Trophoblast cell (in vitro differentiated cells and primary cell): ENCODE results near the gene SEC22B.
"Not testable (repeated sequence)": the region's sequence is repeated elsewhere in the genome, so short reads cannot be mapped to it uniquely, and the experiment has no call there.

Experiments
- DNase-seq, 2 donors: peaks; one replicate each; pipeline ENCODE4 v3.0.0-alpha.2; 2016
- H2AFZ ChIP-seq: 2 replicates; pipeline ENCODE4 v1.6.1; 2013; ENCODE audit warnings: low read length, moderate library complexity, mild to moderate bottlenecking; ENCODE audit not compliant: insufficient read depth, poor library complexity
- H2AK5ac ChIP-seq: 2 replicates; pipeline ENCODE4 v1.6.1; 2013; ENCODE audit warnings: mild to moderate bottlenecking, low read length
- H2BK120ac ChIP-seq: 2 replicates; pipeline ENCODE4 v1.6.1; 2013; ENCODE audit warnings: low read length, mild to moderate bottlenecking, moderate library complexity; ENCODE audit not compliant: insufficient read depth, poor library complexity
- H2BK12ac ChIP-seq: 2 replicates; pipeline ENCODE4 v1.6.1; 2013; ENCODE audit warnings: mild to moderate bottlenecking, low read length, moderate library complexity
- H2BK5ac ChIP-seq: 2 replicates; pipeline ENCODE4 v1.6.1; 2013; ENCODE audit warnings: low read length, low read depth, moderate library complexity, mild to moderate bottlenecking; ENCODE audit not compliant: poor library complexity
- H3K14ac ChIP-seq: 2 replicates; pipeline ENCODE4 v1.6.1; 2013; ENCODE audit warnings: mild to moderate bottlenecking, low read length
- H3K18ac ChIP-seq: 2 replicates; pipeline ENCODE4 v1.6.1; 2013; ENCODE audit warnings: mild to moderate bottlenecking, low read length
- H3K23ac ChIP-seq: 2 replicates; pipeline ENCODE4 v1.6.1; 2013; ENCODE audit warnings: low read length
- H3K27ac ChIP-seq: 2 replicates; pipeline ENCODE4 v1.5.1; 2013; ENCODE audit warnings: low read depth, mild to moderate bottlenecking, inconsistent platforms, low read length, moderate library complexity
- H3K27me3 ChIP-seq: 2 replicates; pipeline ENCODE4 v1.6.1; 2013; ENCODE audit warnings: inconsistent platforms, mild to moderate bottlenecking, low read length, moderate library complexity; ENCODE audit not compliant: insufficient read depth
- H3K36me3 ChIP-seq, 2 experiments: 1 replicate in 1 of 2; 2 replicates in 1 of 2; pipeline ENCODE4 v1.6.1; 2013; ENCODE audit warnings: low read length in 2 of 2, mild to moderate bottlenecking in 2 of 2, moderate library complexity in 1 of 2; ENCODE audit not compliant: insufficient read depth in 2 of 2, control insufficient read depth in 1 of 2
- H3K4ac ChIP-seq: 2 replicates; pipeline ENCODE4 v1.6.1; 2013; ENCODE audit warnings: low read depth, mild to moderate bottlenecking, low read length, moderate library complexity
- H3K4me1 ChIP-seq, 2 experiments: 1 replicate in 1 of 2; 2 replicates in 1 of 2; pipeline ENCODE4 v1.6.1; 2013; ENCODE audit warnings: low read length in 2 of 2, mild to moderate bottlenecking in 2 of 2, moderate library complexity in 1 of 2; ENCODE audit not compliant: insufficient read depth in 2 of 2, control insufficient read depth in 1 of 2
- H3K4me2 ChIP-seq: 2 replicates; pipeline ENCODE4 v1.6.1; 2013; ENCODE audit warnings: inconsistent platforms, mild to moderate bottlenecking, low read length, moderate library complexity
- H3K4me3 ChIP-seq: 2 replicates; pipeline ENCODE4 v1.5.1; 2013; ENCODE audit warnings: mild to moderate bottlenecking, low read depth, low read length, inconsistent platforms
- H3K79me1 ChIP-seq: one replicate; pipeline ENCODE4 v1.6.1; 2013; ENCODE audit warnings: low read length
- H3K79me2 ChIP-seq: 2 replicates; pipeline ENCODE4 v1.6.1; 2013; ENCODE audit warnings: low read length, mild to moderate bottlenecking; ENCODE audit not compliant: control insufficient read depth, insufficient read depth, poor library complexity
- H3K9ac ChIP-seq: 2 replicates; pipeline ENCODE4 v1.6.1; 2013; ENCODE audit warnings: mild to moderate bottlenecking, low read length
- H3K9me3 ChIP-seq: 2 replicates; pipeline ENCODE4 v1.6.1; 2013; ENCODE audit warnings: low read depth, mild to moderate bottlenecking, control low read depth, inconsistent platforms, low read length; ENCODE audit not compliant: insufficient read depth
- H4K12ac ChIP-seq: 2 replicates; pipeline ENCODE4 v1.6.1; 2013; ENCODE audit warnings: low read depth, mild to moderate bottlenecking, low read length, moderate library complexity
- H4K8ac ChIP-seq: 2 replicates; pipeline ENCODE4 v1.6.1; 2013; ENCODE audit warnings: low read depth, mild to moderate bottlenecking, low read length, moderate library complexity
- H4K91ac ChIP-seq: one replicate; pipeline ENCODE4 v1.6.1; 2013; ENCODE audit warnings: low read depth, mild to moderate bottlenecking, low read length, moderate library complexity
- WGBS: extraction: QIAGEN DNeasy Blood & Tissue Kit; methylation state at CpG from one replicate; pipeline ENCODE4 v1.1.7; 2013; ENCODE audit warnings: missing lambda C conversion rate; ENCODE audit not compliant: insufficient read length, insufficient coverage; ENCODE audit errors: extremely low coverage; 5-methylcytosine and 5-hydroxymethylcytosine counted together

The SEC22B gene

DNA sequence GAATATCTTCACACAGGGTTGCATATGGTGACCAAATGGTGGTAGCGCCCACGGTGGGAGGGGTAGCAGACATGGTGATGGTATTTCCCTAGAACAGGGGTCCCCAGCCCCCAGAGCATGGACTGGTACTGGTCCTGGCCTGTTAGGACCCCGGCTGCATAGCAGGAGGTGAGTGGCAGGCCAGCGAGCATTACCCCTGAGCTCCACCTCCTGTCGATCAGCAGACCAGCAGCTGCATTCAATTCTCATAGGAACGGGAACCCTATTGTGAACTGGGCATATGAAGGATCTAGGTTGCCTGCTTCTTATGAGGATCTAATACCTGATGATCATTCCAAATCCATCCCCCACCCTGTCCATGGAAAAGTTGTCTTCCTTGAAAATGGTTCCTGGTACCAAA lies 34.4 kb upstream of the SEC22B start:
- H3K36me3 ChIP-seq, H4K8ac ChIP-seq, H4K12ac ChIP-seq, H2BK12ac ChIP-seq, H3K79me2 ChIP-seq, H2BK120ac ChIP-seq, H3K9me3 ChIP-seq, H3K4me3 ChIP-seq, H3K23ac ChIP-seq, H3K18ac ChIP-seq, H4K91ac ChIP-seq, H3K4me2 ChIP-seq, DNase-seq, H3K79me1 ChIP-seq, H3K4ac ChIP-seq, H3K4me1 ChIP-seq, H3K27me3 ChIP-seq, H2AK5ac ChIP-seq, H2BK5ac ChIP-seq, H3K27ac ChIP-seq, H3K14ac ChIP-seq, H2AFZ ChIP-seq, H3K9ac ChIP-seq: not testable (repeated sequence)
- WGBS, result no CpG with 5 or more reads among the region's 6 CpGs

- not testable (repeated sequence) for H3K4ac ChIP-seq
These were observed 20.8 kb upstream of the SEC22B start for GRCh38 chr1:120196863-120197775.

DNA sequence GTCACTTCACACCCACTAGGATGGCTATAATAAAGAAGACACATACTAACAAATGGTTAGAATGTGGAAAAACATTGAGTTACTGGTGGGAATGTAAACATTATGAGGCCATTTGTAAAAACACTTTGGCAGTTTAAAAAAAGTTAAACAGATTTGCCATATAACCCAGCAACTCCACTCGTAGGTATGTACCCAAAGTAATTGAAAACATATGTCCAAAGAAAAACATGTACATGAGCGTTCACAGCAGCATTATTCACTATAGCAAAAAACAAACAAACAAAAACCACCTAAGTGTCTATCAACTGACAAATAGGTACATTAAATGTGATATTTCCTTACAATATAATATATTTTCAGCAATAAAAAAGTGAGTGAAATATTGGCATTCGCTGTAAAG lies 12.3 kb upstream of the SEC22B start:
- H3K4me2 ChIP-seq, H3K4me1 ChIP-seq, H2AFZ ChIP-seq, H3K79me1 ChIP-seq, H3K9ac ChIP-seq, H3K23ac ChIP-seq, H2AK5ac ChIP-seq, H3K36me3 ChIP-seq, DNase-seq, H3K18ac ChIP-seq, H3K27me3 ChIP-seq, H3K4ac ChIP-seq, H3K27ac ChIP-seq, H2BK5ac ChIP-seq, H3K79me2 ChIP-seq, H2BK12ac ChIP-seq, H3K9me3 ChIP-seq, H4K91ac ChIP-seq, H4K8ac ChIP-seq, H3K14ac ChIP-seq, H3K4me3 ChIP-seq, H2BK120ac ChIP-seq, H4K12ac ChIP-seq: not testable (repeated sequence)
- WGBS, result no CpG with 5 or more reads among the region's 3 CpGs

More at GRCh38 chr1:120196863-120197775, 20.8 kb upstream of the SEC22B start:
- not testable (repeated sequence) for H3K4me1 ChIP-seq, H2AFZ ChIP-seq, H3K79me2 ChIP-seq, H3K18ac ChIP-seq, H3K14ac ChIP-seq, H4K8ac ChIP-seq, H3K9me3 ChIP-seq, H3K9ac ChIP-seq, H3K79me1 ChIP-seq, H4K12ac ChIP-seq, H3K4me3 ChIP-seq, H2BK120ac ChIP-seq, H3K23ac ChIP-seq, H4K91ac ChIP-seq, H3K27ac ChIP-seq, H2BK12ac ChIP-seq, H3K27me3 ChIP-seq, H2AK5ac ChIP-seq, H2BK5ac ChIP-seq, H3K36me3 ChIP-seq
- peak overlapping the region; percentile 43 for H3K4me2 ChIP-seq
- DNase-seq, result peak in 1 of 2 donors; percentile 0
- WGBS, result no CpG with 5 or more reads among the region's 55 CpGs

- WGBS, result no CpG with 5 or more reads among the region's 2 CpGs
- H3K9ac ChIP-seq, H3K14ac ChIP-seq, H3K79me2 ChIP-seq, H3K18ac ChIP-seq, H4K91ac ChIP-seq, H2AFZ ChIP-seq, H2BK5ac ChIP-seq, DNase-seq, H4K12ac ChIP-seq, H3K23ac ChIP-seq, H3K4ac ChIP-seq, H2BK120ac ChIP-seq, H3K4me2 ChIP-seq, H3K79me1 ChIP-seq, H4K8ac ChIP-seq, H3K4me3 ChIP-seq, H3K27me3 ChIP-seq, H3K9me3 ChIP-seq, H3K27ac ChIP-seq, H3K36me3 ChIP-seq, H2AK5ac ChIP-seq, H2BK12ac ChIP-seq, H3K4me1 ChIP-seq: not testable (repeated sequence)
These were observed 5.9 kb upstream of the SEC22B start for GRCh38 chr1:120182176-120182707.
